MM.1S (cell line): ENCODE data around the gene CEP85.

ENCODE experiments used
- DNase-seq: peaks from one replicate; pipeline ENCODE4 v3.0.0-alpha.2; 2015
- H2AFZ ChIP-seq: fragments of 300-600 bp; sonication (generic); 2 replicates; pipeline ENCODE4 v1.6.0; 2016; ENCODE audit warnings: antibody characterized with exemption, low read length
- H3F3A ChIP-seq: fragments of 300-600 bp; sonication (generic); 2 replicates; pipeline ENCODE4 v1.6.1; 2016; ENCODE audit warnings: mild to moderate bottlenecking, antibody characterized with exemption, low read length, moderate library complexity, mixed read lengths; ENCODE audit not compliant: insufficient read depth
- H3K27ac ChIP-seq: fragments of 300-600 bp; sonication (generic); 2 replicates; pipeline ENCODE4 v1.5.1; 2016; ENCODE audit warnings: mild to moderate bottlenecking, low read length
- H3K27me3 ChIP-seq: fragments of 300-600 bp; sonication (generic); replicated peaks from 2 replicates; pipeline ENCODE4 v1.6.0; 2016; ENCODE audit warnings: low read length; ENCODE audit not compliant: insufficient read depth
- H3K36me3 ChIP-seq: fragments of 300-600 bp; sonication (generic); replicated peaks from 2 replicates; pipeline ENCODE4 v1.6.1; 2016; ENCODE audit warnings: mild to moderate bottlenecking, low read length, mixed read lengths; ENCODE audit not compliant: insufficient read depth
- H3K4me1 ChIP-seq: fragments of 300-600 bp; sonication (generic); 2 replicates; pipeline ENCODE4 v1.6.1; 2016; ENCODE audit warnings: low read length, mixed read lengths
- H3K4me2 ChIP-seq: fragments of 300-600 bp; sonication (generic); 2 replicates; pipeline ENCODE4 v1.6.0; 2016; ENCODE audit warnings: low read depth, low read length
- H3K4me3 ChIP-seq: fragments of 300-600 bp; sonication (generic); 2 replicates; pipeline ENCODE4 v1.5.1; 2016; ENCODE audit warnings: low read length, mixed read lengths
- H3K79me2 ChIP-seq: fragments of 300-600 bp; sonication (generic); 2 replicates; pipeline ENCODE4 v1.6.1; 2016; ENCODE audit warnings: mixed run types, low read length, mixed read lengths
- H3K9ac ChIP-seq: fragments of 300-600 bp; sonication (generic); 2 replicates; pipeline ENCODE4 v1.6.1; 2016; ENCODE audit warnings: low read length, mixed read lengths
- H3K9me2 ChIP-seq: fragments of 300-600 bp; sonication (generic); replicated peaks from 2 replicates; pipeline ENCODE4 v1.6.1; 2016; ENCODE audit warnings: mild to moderate bottlenecking, low read length, mixed read lengths; ENCODE audit not compliant: insufficient read depth
- H3K9me3 ChIP-seq: fragments of 300-600 bp; sonication (generic); replicated peaks from 2 replicates; pipeline ENCODE4 v1.6.1; 2016; ENCODE audit warnings: mild to moderate bottlenecking, low read length, mixed read lengths; ENCODE audit not compliant: insufficient read depth
- H4K20me1 ChIP-seq: fragments of 300-600 bp; sonication (generic); 2 replicates; pipeline ENCODE4 v1.6.1; 2016; ENCODE audit warnings: mild to moderate bottlenecking, low read length, moderate library complexity, mixed read lengths; ENCODE audit not compliant: insufficient read depth
- CTCF ChIP-seq: fragments of 300-600 bp; sonication (generic); IDR thresholded peaks from 2 replicates; pipeline ENCODE4 v1.5.1; 2016; ENCODE audit warnings: antibody characterized with exemption, low read length, mixed read lengths
- EZH2 ChIP-seq: fragments of 300-600 bp; sonication (generic); optimal IDR thresholded peaks from 2 replicates; pipeline ENCODE3; 2017; ENCODE audit warnings: low read depth, mild to moderate bottlenecking, antibody characterized with exemption, low read length, mixed read lengths
- EZH2phosphoT487 ChIP-seq: fragments of 300-600 bp; sonication (generic); IDR thresholded peaks from 2 replicates; pipeline ENCODE4 v1.6.1; 2018; ENCODE audit warnings: antibody characterized with exemption, low read length

CEP85 gene

DNA sequence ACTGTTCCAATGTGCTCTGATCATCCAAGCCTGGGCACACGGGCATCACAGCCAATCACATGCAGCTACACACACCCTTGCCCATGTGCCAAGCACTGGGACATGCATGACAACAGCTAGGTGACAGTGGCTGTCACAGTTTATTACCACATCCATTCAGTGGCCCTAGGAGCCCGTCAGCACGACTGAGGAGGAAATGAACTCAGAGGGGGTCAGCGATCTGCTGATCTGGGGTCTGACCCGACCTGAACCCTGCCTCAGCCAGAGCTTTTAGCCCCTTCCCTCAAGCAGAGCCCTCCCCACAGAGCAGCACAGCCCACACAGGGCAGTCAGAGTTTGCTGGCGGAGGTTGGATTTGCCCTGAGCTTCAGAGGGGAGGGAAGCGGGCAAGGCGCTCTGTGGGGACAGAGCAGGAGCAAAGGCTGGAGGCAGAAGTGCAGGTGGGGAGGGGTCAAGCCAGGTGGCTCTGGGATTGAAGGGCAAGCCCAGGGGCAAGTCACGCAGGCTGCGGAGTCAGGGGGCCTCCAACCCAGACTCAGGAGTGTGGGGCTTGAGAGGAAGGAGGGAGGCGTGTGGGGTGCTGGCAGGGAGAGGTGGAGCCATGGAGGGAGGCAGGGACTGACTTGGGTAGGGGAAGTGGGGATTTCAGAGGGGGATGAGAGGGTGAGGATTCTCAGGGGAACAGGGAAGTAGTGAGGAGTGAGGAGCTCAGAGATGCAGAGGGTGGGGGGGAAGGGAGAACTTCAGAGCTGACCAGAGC lies 56.3 kb downstream of the CEP85 start:
- H3K36me3 ChIP-seq = no peaks in the 10 kb centered on the region
- no peak overlapping the region for H3K27ac ChIP-seq
- H3K9ac ChIP-seq = no peak overlapping the region
- H3K4me1 ChIP-seq = peaks cover 34% of the 10 kb centered on the region
- no peaks in the 10 kb centered on the region for H3K27me3 ChIP-seq
- H3K4me3 ChIP-seq = no peak overlapping the region
- H3K79me2 ChIP-seq = no peaks in the 10 kb centered on the region
- no peak overlapping the region for H2AFZ ChIP-seq
- H3K9me3 ChIP-seq = no peaks in the 10 kb centered on the region
- no peak overlapping the region for H3K4me2 ChIP-seq
- no peak for TF ChIP-seq EZH2
- TF ChIP-seq EZH2phosphoT487 = no peak
- TF ChIP-seq CTCF = no peak
- peaks cover 16% of the 10 kb centered on the region for H3F3A ChIP-seq
- DNase-seq = no peak
- H3K9me2 ChIP-seq = no peaks in the 10 kb centered on the region
- no peaks in the 10 kb centered on the region for H4K20me1 ChIP-seq

DNA sequence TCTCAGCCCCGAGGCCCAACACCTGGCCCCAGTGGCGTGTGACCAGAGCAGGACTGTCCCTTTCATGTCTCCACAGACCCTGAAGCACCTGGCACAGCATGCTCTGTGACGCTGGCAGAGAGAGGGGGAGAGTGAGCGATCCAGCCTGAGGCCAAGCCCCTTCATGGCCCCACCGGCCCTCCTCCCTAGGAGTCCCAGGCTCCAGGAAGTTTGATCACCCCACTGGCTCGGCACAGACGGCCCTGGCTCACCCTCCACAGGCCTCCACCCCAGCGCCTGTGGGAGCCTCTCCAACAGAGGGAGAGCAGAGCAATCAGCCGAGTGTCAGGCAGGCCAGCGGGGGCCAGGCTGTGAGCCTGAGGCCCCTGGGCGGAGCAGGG lies 56.9 kb downstream of the CEP85 start:
- H3F3A ChIP-seq = peaks cover 16% of the 10 kb centered on the region
- H3K9ac ChIP-seq = no peak overlapping the region
- no peaks in the 10 kb centered on the region for H3K9me3 ChIP-seq
- H4K20me1 ChIP-seq = no peaks in the 10 kb centered on the region
- H2AFZ ChIP-seq = no peak overlapping the region
- no peak overlapping the region for H3K4me2 ChIP-seq
- H3K27me3 ChIP-seq = no peaks in the 10 kb centered on the region
- no peaks in the 10 kb centered on the region for H3K9me2 ChIP-seq
- no peaks in the 10 kb centered on the region for H3K36me3 ChIP-seq
- H3K27ac ChIP-seq = no peak overlapping the region
- TF ChIP-seq CTCF (no peak), EZH2 (no peak), EZH2phosphoT487 (no peak)
- H3K4me3 ChIP-seq = no peak overlapping the region
- DNase-seq = no peak
- no peaks in the 10 kb centered on the region for H3K79me2 ChIP-seq
- H3K4me1 ChIP-seq = peaks cover 34% of the 10 kb centered on the region

- peaks cover 14% of the 10 kb centered on the region for H3F3A ChIP-seq
- H3K4me3 ChIP-seq = no peak overlapping the region
- no peaks in the 10 kb centered on the region for H3K79me2 ChIP-seq
- no peaks in the 10 kb centered on the region for H3K36me3 ChIP-seq
- H3K9me2 ChIP-seq = no peaks in the 10 kb centered on the region
- DNase-seq = no peak
- peaks cover 34% of the 10 kb centered on the region for H3K4me1 ChIP-seq
- H2AFZ ChIP-seq = no peak overlapping the region
- no peaks in the 10 kb centered on the region for H3K27me3 ChIP-seq
- no peaks in the 10 kb centered on the region for H4K20me1 ChIP-seq
- TF ChIP-seq EZH2phosphoT487 (no peak), CTCF (no peak), EZH2 (no peak)
- no peaks in the 10 kb centered on the region for H3K9me3 ChIP-seq
- no peak overlapping the region for H3K4me2 ChIP-seq
- H3K27ac ChIP-seq = no peak overlapping the region
- H3K9ac ChIP-seq = no peak overlapping the region
Observed at GRCh38 chr1:26291433-26291832, 57.4 kb downstream of the CEP85 start.
